Mammary epithelial cell (primary cell): ENCODE data around the gene GPC6.

Experiments used
- CTCF ChIP-seq, 2 donors: IDR thresholded peaks in 1 of 2; conservative IDR thresholded peaks in 1 of 2; 2 replicates each; pipeline ENCODE4 v1.5.1; 2011 to 2012; ENCODE audit warnings: inconsistent platforms in 2 of 2, low read length in 2 of 2, mild to moderate bottlenecking in 2 of 2, control low read depth in 1 of 2, low read depth in 1 of 2; ENCODE audit not compliant: insufficient read depth in 1 of 2; ENCODE audit errors: extremely low read depth in 1 of 2
- EZH2 ChIP-seq: IDR thresholded peaks from 2 replicates; pipeline ENCODE4 v1.6.1; 2012; ENCODE audit warnings: low read length, inconsistent platforms, borderline replicate concordance

- TF ChIP-seq CTCF (conservative IDR thresholded peaks at IDR 0.05 in 1 of 2, IDR thresholded peaks at IDR 0.05 in 1 of 2; ENCODE audit: extremely low read depth in 1 of 2, insufficient read depth in 1 of 2, low read depth in 1 of 2, low read length in 2 of 2) (peak in 1 of 2 donors; percentile 12), EZH2 (no peak)
These were observed 22.0 kb downstream of the GPC6 start for GRCh38 chr13:93248627-93249047.
